Measurements from ENCODE around the gene ECPAS. TPM values are rescaled to one million over a fixed set of nuclear protein-coding genes. Genes with fewer than 3 reads are reported as not detected.
A peak's percentile ranks its signal among the peaks of the same experiment; 100 is the strongest.
"Not testable (repeated sequence)": the region's sequence is repeated elsewhere in the genome, so short reads cannot be mapped to it uniquely, and the experiment has no call there.

ECPAS gene
- total RNA-seq, 2 experiments from 2014 or later = 72.8 to 75.3 TPM

DNA sequence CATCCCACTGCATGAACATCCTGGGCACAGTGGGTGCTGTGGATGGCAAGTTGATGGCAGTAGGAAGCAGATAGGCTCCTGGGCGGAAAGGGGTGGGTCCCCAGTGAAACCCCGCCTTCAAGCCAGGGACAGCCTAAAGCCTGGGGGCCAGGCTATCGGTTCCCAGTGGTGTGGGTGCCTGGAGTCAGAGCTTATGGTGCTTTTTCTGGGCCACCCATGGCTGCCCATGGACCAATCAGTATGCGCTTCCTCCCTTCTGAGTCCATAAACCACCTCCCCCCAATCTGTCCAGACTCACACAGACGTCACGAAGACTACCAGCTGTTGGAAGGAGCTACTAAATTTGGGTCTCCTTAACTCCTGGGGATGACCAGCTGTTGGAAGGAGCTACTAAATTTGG, 17.5 kb upstream of the ECPAS start:
- Mint-ChIP-seq H3K27ac (no peak overlapping the region), H3K4me3 (no peak overlapping the region), H3K9me3 (ENCODE audit: low read depth) (peaks cover 2% of the 10 kb centered on the region), H3K4me1 (no peaks in the 10 kb centered on the region), H3K27me3 (peaks cover 4% of the 10 kb centered on the region), H3K36me3 (no peaks in the 10 kb centered on the region)
- DNase-seq (no peak), ATAC-seq (no peak)
- CTCF ChIA-PET = interaction anchor here (0.6 kb wide), 1 partner anchor 66 kb away, joined by 3 read pairs; no protein-coding TSS in a partner anchor

GRCh38 chr9:111501005-111501562, 16.9 kb upstream of the ECPAS start:
- peaks cover 4% of the 10 kb centered on the region for H3K27me3 Mint-ChIP-seq
- ATAC-seq (no peak), DNase-seq (no peak)
- H3K4me1 Mint-ChIP-seq = no peaks in the 10 kb centered on the region
- H3K36me3 Mint-ChIP-seq = no peaks in the 10 kb centered on the region
- CTCF ChIA-PET = no interaction called here
- peaks cover 2% of the 10 kb centered on the region for H3K9me3 Mint-ChIP-seq (ENCODE audit: low read depth)
- no peak overlapping the region for H3K4me3 Mint-ChIP-seq
- H3K27ac Mint-ChIP-seq = no peak overlapping the region

GRCh38 chr9:111497196-111497595, 13.0 kb upstream of the ECPAS start:
- H3K9me3 Mint-ChIP-seq (ENCODE audit: low read depth); H3K27me3 Mint-ChIP-seq; H3K27ac Mint-ChIP-seq; ATAC-seq; H3K4me3 Mint-ChIP-seq; H3K36me3 Mint-ChIP-seq; CTCF ChIA-PET; H3K4me1 Mint-ChIP-seq; DNase-seq: not testable (repeated sequence)

GRCh38 chr9:111484572-111484894, 350 bp upstream of the ECPAS start:
- DNase-seq (no peak), ATAC-seq (no peak)
- Mint-ChIP-seq H3K27ac (peak overlapping the region; percentile 90), H3K27me3 (no peaks in the 10 kb centered on the region), H3K9me3 (ENCODE audit: low read depth) (no peaks in the 10 kb centered on the region), H3K4me3 (peak overlapping the region; percentile 78), H3K36me3 (peaks cover 14% of the 10 kb centered on the region), H3K4me1 (peaks cover 27% of the 10 kb centered on the region)
- CTCF ChIA-PET = interaction anchor here (1.2 kb wide), 1 partner anchor 45 kb away, joined by 4 read pairs; no protein-coding TSS in a partner anchor

- H3K4me3 Mint-ChIP-seq = no peak overlapping the region
- ATAC-seq = peak; percentile 48
- no peak overlapping the region for H3K27ac Mint-ChIP-seq
- CTCF ChIA-PET = interaction anchor here (1.4 kb wide), 1 partner anchor 41 kb away, joined by 4 read pairs; the partner anchor contains the start of gene ZNF483
- H3K4me1 Mint-ChIP-seq = peaks cover 32% of the 10 kb centered on the region
- peaks cover 21% of the 10 kb centered on the region for H3K36me3 Mint-ChIP-seq
- no peaks in the 10 kb centered on the region for H3K9me3 Mint-ChIP-seq (ENCODE audit: low read depth)
- no peak for DNase-seq
- H3K27me3 Mint-ChIP-seq = no peaks in the 10 kb centered on the region
These were observed 735 bp downstream of the ECPAS start for GRCh38 chr9:111483439-111483857.

GRCh38 chr9:111482694-111483438, 1.3 kb downstream of the ECPAS start:
- Mint-ChIP-seq H3K27ac (peak overlapping the region; percentile 87), H3K4me3 (peak overlapping the region; percentile 80), H3K4me1 (peaks cover 32% of the 10 kb centered on the region), H3K36me3 (peaks cover 21% of the 10 kb centered on the region), H3K9me3 (ENCODE audit: low read depth) (no peaks in the 10 kb centered on the region), H3K27me3 (no peaks in the 10 kb centered on the region)
- CTCF ChIA-PET = interaction anchor here (1.4 kb wide), 1 partner anchor 41 kb away, joined by 4 read pairs; the partner anchor contains the start of gene ZNF483
- DNase-seq = peak; percentile 79
- peak; percentile 58 for ATAC-seq

- CTCF ChIA-PET = interaction anchor here (1.4 kb wide), 1 partner anchor 42 kb away, joined by 4 read pairs; the partner anchor contains the start of gene ZNF483
- peak overlapping the region; percentile 87 for H3K27ac Mint-ChIP-seq
- no peaks in the 10 kb centered on the region for H3K27me3 Mint-ChIP-seq
These were observed 2.1 kb downstream of the ECPAS start for GRCh38 chr9:111481885-111482636.

DNA sequence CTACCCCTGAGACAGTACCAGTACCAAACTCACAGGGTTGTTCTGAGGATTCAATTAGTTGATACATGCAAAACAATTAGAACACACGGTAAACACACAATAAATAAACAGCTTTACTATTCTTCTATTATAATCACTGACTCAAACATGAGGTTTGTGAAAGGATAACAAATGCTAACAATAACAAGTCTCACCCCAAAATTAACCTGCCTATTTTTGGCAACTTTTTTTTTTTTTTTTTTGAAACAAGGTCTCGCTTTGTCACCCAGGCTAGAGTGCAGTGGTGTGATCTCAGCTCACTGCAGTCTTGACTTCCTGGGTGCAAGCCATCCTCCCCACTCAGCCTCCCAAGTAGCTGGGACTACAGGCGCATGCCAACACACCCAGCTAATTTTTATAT, 6.5 kb downstream of the ECPAS start:
- Mint-ChIP-seq H3K27ac (no peak overlapping the region), H3K9me3 (ENCODE audit: low read depth) (no peaks in the 10 kb centered on the region), H3K27me3 (no peaks in the 10 kb centered on the region), H3K4me3 (no peak overlapping the region), H3K36me3 (peaks cover 40% of the 10 kb centered on the region), H3K4me1 (peaks cover 40% of the 10 kb centered on the region)
- ATAC-seq (no peak), DNase-seq (no peak)
- CTCF ChIA-PET = no interaction called here

More at GRCh38 chr9:111481885-111482636, 2.1 kb downstream of the ECPAS start:
- no peak for DNase-seq
- Mint-ChIP-seq H3K9me3 (ENCODE audit: low read depth) (no peaks in the 10 kb centered on the region), H3K4me3 (peak overlapping the region; percentile 80), H3K36me3 (peaks cover 26% of the 10 kb centered on the region), H3K4me1 (peaks cover 38% of the 10 kb centered on the region)
- no peak for ATAC-seq

DNA sequence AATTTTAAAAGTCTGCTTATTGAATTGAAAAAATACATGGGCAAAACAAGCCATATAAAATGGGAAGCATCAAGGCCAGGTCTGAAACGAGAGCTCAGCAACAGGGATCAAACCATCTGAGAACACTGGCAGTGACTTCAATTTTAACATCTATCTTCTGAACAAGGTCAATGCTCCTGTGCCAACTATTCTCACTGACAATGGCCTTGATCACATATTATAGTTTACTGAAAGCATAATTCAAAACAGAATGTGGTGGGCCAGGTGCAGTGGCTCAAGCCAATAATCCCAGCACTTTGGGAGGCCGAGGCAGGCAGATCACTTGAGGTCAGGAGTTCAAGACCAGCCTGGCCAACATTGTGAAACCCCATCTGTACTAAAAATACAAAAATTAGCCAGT, 9.0 kb downstream of the ECPAS start:
- no peaks in the 10 kb centered on the region for H3K9me3 Mint-ChIP-seq (ENCODE audit: low read depth)
- DNase-seq (no peak), ATAC-seq (no peak)
- H3K4me3 Mint-ChIP-seq = no peak overlapping the region
- H3K27me3 Mint-ChIP-seq = no peaks in the 10 kb centered on the region
- no peak overlapping the region for H3K27ac Mint-ChIP-seq
- CTCF ChIA-PET = no interaction called here
- peaks cover 37% of the 10 kb centered on the region for H3K36me3 Mint-ChIP-seq
- H3K4me1 Mint-ChIP-seq = peaks cover 23% of the 10 kb centered on the region

DNA sequence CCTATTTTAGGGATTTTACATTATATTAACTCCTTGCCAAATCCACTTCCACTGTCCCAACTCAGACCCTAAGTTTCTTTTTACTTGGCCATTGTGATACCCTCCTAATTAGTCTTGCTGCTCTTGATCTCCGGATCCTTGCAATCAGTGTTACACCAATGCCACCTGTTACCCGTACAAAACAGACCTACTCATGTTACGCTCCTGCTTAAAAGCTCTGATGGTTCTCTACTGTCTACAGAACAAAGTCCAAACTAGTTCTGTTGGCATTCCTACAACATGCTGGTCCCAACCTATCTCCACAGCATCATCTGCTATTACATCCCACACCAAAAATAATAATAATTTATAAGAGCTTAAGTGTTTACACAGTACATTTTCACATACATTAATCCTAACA, 9.8 kb downstream of the ECPAS start:
- CTCF ChIA-PET = no interaction called here
- H3K27ac Mint-ChIP-seq = no peak overlapping the region
- peaks cover 37% of the 10 kb centered on the region for H3K36me3 Mint-ChIP-seq
- ATAC-seq = no peak
- no peak overlapping the region for H3K4me3 Mint-ChIP-seq
- no peaks in the 10 kb centered on the region for H3K27me3 Mint-ChIP-seq
- no peak for DNase-seq
- H3K4me1 Mint-ChIP-seq = peaks cover 25% of the 10 kb centered on the region
- no peaks in the 10 kb centered on the region for H3K9me3 Mint-ChIP-seq (ENCODE audit: low read depth)

DNA sequence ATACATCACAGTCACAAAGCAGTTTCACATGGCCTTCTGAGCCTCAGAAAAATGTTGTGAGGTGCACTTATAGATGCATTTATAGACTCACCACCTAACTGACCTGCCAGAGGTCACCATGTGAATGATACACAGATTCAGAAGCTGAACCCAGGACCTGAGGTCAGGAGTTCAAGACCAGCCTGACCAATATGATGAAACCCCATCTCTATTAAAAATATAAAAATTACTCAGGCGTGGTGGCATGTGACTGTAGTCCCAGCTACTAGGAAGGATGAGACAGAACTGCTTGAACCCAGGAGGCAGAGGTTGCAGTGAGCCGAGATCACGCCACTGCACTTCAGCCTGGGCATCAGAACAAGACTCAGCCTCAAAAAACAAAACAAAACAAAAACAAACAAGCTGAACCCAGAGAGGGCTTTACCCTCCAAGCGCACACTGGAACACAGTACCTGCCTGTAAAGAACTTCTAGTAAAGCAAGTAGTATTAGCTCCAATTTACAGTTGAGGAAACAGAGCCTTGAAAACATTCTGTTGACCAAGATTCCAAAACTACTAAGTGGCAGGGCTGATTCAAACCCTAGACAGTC, 16.3 kb downstream of the ECPAS start:
- Mint-ChIP-seq H3K9me3 (ENCODE audit: low read depth) (peaks cover 13% of the 10 kb centered on the region), H3K27me3 (no peaks in the 10 kb centered on the region)
- CTCF ChIA-PET = no interaction called here

GRCh38 chr9:111463048-111463447, 21.1 kb downstream of the ECPAS start:
- Mint-ChIP-seq H3K4me1 (peaks cover 14% of the 10 kb centered on the region), H3K36me3 (peaks cover 36% of the 10 kb centered on the region)
- ATAC-seq = no peak

More for the DNA sequence above, 16.3 kb downstream of the ECPAS start:
- Mint-ChIP-seq H3K27ac (no peak overlapping the region), H3K4me3 (no peak overlapping the region), H3K36me3 (peaks cover 34% of the 10 kb centered on the region), H3K4me1 (peaks cover 20% of the 10 kb centered on the region)
- no peak for DNase-seq
- ATAC-seq = no peak

More at GRCh38 chr9:111463048-111463447, 21.1 kb downstream of the ECPAS start:
- no peaks in the 10 kb centered on the region for H3K27me3 Mint-ChIP-seq
- H3K4me3 Mint-ChIP-seq = no peak overlapping the region
- DNase-seq = no peak
- no peak overlapping the region for H3K27ac Mint-ChIP-seq
- CTCF ChIA-PET = no interaction called here
- peaks cover 25% of the 10 kb centered on the region for H3K9me3 Mint-ChIP-seq (ENCODE audit: low read depth)
